Occipital lobe (tissue), 2 donors: Measurements from ENCODE around the gene SEC61A1. TPM values are rescaled to one million over a fixed set of nuclear protein-coding genes. Genes with fewer than 3 reads are reported as not detected.

Source experiments
- DNase-seq: peaks from one replicate; lab custom pipeline; 2025; lab: John Stamatoyannopoulos, UW
- total RNA-seq: library from RNA; depleted of rRNA; stranded (reverse); fragments of >200 nt; gene quantifications from one replicate; pipeline ENCODE4 v1.2.3, GENCODE V29; 2014

SEC61A1 gene
- total RNA-seq, 1 donor from 2014 or later, result 77.2 TPM

DNA sequence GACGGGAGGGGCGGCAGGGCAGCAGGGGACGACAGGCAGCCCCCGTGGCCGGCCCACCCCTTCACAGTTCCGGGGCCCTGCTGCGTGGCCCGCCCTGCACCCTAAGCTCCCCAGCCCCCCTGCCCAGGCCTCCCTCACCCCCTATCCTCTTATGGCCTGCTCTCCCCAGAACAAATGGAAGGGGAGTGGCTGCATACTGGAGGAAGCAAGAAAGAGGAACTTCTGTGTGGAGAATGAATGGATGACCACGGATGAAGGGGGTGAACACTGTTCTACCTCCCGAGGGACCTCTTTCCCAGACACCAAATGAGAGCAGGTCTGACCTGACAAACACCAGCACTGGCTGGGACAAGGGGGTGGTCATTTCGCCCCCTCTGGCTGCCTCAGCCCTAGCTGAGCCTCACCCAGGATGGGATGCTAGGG lies 25.0 kb downstream of the SEC61A1 start:
- no peak for DNase-seq

DNA sequence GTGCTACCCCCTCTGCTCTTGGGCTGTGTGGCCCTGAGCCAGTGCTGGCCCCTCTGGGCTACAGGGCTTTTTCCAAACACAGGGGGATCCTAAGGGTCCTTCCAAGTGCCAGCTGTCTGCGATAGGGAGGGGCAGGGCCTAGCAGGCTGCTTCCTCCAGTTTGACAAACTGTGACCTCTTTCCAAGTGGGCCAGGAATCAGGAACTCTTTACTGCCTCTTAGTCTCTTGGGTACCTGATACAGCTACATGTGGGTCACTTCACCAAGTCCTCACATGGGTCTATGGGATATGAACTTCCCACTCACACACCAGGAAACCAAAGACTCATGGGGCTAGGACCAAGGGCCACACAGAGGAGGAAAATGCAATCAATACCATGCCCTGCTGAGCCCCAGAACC lies 25.4 kb downstream of the SEC61A1 start:
- no peak for DNase-seq

DNA sequence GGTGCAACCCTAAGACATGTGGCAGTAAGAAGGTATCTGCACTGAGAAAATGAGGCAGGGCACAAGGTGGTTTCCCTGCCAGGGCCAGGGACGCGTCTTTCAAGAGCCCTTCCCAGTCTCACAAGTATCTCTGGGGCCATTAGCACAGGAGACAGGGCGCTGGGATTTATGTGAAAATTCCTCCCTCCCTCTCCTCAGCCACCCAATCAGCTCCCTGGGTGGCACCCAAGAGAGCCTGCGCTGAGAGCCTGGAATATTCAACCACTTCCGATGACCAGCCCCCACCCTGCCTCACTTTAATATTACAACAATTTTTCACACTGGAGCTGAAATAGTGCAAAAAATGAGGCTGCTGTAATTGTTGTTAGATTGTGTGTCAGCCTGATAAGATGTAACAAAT lies 26.1 kb downstream of the SEC61A1 start:
- no peak for DNase-seq

DNA sequence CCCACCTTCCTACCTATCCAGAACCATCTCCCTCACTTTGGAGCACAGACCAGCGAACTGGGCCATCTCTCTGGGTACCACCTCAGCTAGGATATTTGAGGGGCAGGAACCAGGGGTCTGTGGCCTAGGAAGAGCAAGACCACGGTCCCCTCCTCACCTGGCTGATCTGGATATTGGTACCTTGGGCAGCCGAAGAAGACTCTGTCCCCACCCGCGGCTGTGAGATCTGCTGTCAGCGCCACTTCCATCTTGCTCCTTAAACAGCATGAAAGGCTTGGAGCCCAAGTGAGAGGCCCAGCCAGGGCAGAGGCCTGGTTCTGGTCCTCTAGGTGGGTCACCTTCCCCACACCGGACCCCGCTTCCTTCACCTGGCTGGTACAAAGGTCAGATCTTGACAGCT lies 26.6 kb downstream of the SEC61A1 start:
- DNase-seq, result no peak

DNA sequence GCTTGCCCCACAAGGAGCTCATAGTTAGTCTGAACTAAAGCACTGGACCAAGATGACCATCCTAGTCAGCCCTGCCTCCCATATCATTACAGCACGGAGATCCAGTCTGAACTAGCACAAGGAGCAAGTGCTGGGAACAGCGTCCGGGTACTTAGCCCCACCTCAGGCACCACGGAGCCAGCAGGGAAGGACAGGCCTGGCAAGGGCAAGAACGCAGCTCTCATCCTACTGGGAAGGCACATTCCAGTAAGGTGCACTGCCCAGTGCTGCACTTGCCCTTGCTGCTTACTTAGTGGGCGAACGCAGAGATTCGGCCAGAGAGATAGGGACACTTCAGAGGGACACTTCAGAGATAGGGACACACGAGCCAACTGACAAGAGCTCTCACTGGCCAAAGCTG lies 27.6 kb downstream of the SEC61A1 start:
- no peak for DNase-seq

DNA sequence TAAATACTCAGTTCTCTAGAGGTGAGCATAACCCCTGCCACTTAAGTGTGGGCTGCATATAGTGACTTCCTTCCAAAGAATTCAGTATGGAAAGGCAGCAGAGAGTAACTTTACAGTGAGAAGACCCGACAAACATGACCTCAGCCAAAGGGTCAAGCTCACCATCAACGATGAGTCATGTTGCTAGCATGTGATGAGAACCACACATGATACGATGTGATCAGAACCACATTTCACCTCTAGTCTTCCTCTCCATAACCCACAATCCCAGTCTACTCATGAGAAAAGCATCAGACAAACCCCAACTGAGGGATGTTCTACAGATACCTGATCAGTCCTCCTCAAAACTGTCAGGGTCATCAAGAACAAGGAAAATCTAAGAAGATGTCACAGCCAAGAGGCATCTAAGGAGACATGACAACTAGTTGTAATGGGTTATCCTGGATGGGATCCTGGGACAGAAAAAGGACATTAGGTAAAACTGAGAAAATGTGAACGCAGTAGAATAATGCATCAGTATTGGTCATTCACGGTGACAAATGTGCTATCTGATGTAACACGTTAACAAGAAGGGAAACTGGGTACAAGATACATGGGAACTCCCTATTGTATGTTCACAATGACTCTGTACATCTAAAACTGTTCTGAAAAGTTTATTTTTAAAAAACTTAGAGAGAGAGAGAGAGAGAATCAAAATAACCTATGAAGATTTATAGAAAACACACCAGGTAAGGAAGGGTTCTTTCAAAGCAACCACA lies 28.3 kb downstream of the SEC61A1 start:
- no peak for DNase-seq

DNA sequence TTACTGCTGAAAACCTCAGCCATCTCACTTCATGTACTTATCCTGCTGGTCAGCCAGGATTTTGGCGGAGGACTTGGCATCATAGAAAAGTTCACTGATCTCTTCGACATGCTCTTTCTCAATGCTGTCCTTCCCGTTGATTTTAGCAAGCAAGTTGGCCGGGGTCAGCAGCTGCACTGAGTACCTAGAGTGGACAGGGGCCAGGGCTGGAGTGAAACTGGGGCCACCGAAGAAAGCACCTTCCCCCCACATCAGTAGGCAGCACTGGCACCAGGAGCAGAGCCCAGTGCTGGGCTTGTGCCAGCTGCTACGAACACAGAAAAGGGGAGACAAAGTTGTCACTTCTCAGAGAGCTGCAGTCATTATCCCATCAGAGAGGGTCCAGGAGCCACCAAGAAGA lies 29.0 kb downstream of the SEC61A1 start:
- DNase-seq, result no peak

DNA sequence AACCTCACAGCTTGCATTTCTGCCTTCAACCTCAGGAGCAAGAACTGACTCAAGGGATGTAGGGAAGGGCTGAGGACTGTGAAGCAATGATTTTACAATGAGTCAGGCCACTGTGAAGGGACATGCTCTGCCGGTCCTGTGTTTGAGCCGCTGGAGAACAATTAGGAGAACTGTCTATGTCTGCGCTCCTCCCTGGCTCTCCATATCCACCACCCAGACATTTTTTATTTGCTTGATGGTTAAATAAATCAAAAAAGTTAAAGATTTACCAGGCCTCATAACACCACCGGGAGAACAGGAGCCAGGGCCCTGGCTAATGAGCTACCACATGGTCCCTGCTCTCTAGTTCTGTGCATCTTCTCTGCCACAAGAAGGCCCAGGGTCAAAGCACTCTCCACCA lies 29.6 kb downstream of the SEC61A1 start:
- DNase-seq, result no peak

DNA sequence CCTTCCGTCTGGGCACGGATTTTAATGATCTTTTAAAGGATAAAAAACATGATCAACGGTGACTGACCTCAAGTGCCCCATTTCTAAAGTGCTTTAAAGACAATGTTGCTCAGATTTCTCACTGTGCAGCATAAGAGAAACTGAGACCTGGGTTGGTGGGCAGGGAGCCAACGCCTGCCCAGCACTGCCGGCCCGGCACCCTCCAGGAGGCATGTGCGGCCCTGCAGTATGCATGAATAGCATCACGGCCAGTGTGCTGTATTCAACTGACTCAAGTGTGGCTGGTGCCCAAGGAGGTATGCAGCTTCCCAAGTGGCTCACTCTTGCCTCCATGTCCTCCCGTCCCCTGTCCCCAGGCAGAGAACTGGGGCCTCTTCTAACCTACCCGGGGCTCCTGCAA lies 30.3 kb downstream of the SEC61A1 start:
- DNase-seq, result no peak

DNA sequence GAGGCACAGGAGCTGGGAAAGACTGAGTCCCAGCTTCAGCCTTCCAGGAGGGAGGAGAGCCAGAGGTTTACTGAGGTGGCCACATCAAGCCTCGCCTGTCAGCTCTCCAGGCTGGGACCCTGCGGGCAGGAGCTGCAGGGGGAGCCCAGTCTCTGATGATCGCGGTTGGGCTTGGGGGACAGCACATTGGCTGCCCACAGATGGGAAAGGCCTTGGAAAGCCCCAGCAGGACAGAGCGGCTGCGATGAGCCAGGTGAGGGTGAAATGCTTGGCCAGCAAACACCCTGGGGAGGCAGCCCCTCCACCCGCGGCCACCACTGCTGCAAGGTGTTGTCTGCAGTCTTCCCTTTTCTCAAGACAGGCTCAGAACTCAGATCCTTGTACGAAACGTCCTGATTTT lies 31.2 kb downstream of the SEC61A1 start:
- no peak for DNase-seq

DNA sequence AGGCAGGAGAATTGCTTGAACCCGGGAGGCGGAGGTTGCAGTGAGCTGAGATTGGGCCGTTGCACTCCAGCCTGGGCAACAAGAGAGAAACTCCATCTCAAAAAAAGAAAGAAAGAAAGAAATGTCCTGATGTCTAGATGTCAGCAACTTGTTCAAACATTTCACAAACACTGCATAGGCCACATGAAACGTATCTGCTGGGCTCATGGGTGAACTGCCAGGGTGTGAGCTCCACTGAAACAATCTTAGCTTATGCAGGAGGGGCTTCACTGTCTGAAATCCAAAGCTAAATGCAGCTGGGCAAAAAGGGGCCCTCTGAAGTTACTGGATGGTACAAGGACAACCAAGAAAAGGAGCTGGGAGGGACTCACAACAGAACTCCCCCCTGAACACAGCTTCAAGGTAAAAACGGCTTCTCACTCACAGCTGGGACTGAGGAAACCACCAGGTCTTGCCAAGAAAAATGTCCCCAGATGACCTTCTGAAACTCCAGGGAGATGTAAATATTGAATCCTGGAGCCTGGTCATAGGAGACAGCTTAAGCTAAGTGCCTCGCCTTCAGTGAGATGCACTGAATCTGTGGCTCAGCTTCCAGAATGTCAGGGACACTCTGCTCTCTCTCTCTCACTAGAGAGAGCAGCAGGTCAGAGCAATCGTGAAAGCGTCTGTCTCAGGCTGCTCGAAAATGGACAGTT lies 31.9 kb downstream of the SEC61A1 start:
- no peak for DNase-seq

DNA sequence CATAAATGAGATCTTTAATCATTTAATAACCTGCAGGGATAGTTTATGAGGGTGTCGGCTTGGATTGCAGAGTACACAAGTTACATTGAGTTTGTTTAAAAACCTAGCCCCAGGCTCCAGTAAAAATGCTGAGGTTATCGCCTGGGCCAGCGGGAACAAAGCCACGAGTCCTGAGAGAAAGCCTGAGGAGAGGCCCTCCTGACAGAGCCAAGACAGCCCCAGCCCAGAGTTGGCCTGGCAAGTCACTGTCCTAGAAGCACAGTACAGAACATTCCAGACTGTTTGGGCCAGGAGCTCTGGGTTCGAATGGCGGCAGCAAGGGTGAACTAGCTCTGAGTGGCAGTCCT lies 32.4 kb downstream of the SEC61A1 start:
- DNase-seq, result no peak

DNA sequence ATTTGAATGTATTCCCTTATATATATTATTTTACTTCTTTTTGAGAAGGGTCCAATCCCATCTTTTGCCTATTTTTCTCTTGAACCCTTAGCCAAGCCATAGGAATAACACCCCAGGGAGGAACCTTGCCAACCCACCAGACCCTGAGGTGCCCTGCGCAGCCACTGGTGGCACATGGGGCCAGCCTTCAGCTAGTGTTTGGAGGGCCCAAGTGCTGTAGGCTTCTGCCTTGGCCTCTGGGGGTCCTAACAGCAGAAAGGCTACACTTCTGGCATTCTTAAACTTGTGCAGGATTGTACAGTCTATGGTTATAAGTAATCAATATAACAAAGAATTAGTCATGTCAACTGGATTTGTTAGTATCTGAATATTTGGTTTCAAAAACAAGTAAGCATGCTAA lies 36.9 kb downstream of the SEC61A1 start:
- DNase-seq, result no peak

DNA sequence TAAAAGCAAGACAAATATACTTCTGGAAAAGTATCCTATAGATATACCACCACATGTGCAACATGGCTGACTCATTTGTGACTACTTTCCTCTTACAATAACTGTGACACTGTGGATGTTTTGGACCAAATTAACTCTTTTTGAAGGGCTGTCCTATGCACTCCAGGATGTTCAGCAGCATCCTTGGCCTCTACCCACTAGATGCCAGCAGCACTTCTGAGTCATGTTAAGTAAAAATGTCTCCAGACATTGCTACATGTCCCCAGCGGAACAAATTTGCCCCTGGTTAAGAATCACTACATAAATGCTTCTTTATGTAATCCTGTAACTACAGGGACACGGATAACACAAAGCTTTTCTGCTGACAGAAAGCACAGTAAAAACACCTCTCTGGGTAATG lies 39.3 kb downstream of the SEC61A1 start:
- DNase-seq, result no peak

DNA sequence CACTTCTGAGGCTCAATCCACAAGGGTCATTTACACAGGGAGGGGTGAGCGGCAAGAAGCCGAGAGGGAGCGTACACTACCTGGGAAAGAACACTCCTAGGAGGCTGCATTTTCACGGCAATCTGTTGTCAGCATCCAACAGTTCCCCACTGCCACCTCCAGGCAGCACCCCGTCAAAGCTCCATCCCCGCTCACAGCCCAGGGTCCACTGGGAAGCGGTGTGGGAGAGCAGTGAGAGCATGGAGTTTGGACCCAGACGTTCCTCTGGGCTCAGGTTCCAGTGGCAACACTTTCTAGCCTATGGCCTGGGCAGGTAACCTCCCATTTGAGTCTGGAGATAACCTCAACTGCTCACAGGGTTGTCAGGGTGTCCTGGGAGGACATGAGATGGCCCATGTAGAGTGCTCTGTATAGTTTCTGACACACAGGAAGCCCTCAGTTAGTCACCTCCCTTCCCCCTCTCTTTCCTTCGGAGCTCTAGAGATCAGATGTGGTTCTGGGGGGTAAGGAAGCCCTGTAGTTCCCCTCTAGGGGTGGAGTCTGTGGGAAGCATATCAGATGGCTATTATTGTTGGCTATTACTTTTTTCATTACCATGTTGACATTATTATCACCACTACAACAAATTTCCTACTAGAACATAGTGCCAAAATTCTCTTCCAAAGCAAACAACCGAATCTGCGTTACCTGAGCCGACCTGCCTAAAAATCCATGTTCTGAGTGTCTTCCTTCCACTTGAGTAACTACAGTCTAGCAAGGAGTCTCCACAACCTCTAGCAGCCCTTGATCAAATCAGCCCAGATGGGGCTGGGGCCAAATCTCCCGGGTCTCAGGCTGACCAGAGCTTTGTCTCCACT lies 42.3 kb downstream of the SEC61A1 start:
- DNase-seq, result no peak

DNA sequence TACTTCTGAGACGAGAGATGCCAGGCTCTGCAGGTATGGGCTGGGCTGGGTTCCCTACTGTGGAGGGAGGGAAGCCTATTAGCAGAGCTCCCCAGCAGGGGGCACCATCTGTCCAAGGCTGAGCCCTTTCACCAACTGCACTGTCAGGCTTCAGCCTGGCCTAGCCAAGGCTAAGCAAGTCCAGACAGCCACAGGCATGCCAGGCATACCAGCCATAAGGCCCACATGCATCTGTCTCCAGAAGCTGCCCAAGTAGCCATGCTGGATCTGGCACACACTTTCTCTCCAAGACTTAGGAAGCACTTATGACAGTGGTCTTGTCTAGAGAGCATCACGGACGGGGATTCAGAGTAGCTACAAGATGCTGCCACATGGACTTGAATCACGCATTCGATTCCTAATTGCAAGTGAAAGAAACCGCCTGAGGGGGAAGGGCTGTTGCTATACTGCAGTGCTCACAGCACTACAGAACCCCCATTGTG lies 43.0 kb downstream of the SEC61A1 start:
- peak; percentile 42 for DNase-seq

DNA sequence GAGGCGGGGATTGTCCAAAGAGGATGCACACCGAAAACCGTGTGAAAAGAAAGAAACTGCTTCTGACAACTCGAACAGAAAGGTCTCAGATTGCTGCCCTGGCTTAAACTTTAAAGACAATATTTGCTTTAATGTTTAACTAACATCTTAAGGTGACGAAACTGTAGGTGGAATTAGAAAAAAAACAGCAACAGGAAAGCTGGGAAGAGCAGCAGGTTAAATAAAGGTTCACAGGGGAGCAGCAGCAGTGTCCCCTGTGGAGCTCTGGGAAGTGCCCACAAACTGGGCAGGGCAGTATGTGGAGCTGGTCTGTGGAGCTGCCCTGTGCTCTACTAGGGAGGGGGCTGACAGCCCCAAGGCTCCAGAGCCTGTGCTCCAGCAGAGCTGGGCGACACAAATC lies 46.0 kb downstream of the SEC61A1 start:
- DNase-seq, result no peak

DNA sequence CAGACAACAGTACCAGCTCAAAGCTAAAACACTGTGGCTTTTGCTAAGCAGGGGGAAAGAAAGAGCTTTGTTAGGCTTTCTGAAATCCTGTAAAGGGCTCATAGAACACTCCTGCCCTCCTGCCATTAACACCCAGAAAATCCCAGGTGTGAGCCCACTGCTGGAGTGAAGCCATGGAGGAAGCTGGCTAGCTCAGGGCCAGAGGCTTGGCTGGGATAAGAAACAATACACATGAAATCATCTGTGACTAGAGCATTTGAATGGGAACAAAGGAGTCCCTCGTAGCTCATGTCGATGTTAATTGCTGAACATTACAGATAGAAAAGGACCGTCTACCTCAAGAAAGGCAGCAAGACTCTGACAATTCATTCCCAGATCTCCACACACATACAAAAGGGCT lies 47.9 kb downstream of the SEC61A1 start:
- no peak for DNase-seq

DNA sequence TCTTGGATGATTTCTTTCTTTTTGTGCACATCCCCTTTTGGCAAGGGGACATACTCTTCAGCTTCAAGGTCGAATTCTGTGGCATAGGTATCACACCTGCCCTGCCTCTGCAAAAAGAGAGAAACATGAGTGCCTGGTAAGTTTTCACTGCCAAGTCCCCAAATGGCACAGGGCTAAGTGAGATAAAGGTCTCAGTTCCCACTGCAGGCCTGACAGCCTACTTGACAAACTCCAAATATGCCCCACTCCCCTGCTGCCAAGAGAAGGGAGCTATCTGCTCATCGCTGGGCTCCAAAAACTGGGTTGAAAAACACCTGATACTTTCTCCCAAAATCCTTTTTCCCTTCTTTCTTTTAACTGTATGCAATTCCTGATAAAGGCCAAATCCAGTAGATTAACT lies 48.4 kb downstream of the SEC61A1 start:
- DNase-seq, result no peak

DNA sequence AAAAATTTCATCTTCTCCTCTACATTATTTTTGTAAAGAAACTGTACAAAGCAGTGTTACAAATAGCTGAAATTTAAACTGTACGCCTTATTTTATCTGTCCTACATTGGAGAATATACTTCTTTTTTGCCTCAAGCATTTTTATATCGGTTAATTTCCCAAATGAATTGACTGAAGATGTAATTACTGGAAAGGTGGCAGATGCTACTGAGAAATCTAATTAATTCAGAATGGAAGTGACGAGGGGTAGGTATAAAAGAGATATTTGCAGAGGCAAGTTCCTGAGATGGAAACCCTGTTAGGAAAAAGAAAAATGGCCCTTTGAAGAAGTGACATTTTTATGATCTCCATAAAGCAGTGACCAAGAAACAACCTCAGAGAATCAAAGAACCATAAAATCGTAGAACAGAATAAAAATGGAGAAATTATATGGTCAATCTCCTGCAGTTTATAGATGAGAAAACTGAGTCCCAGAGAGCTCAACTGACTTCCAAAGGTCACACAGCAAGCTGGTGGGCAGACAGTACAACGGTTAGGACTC lies 51.0 kb downstream of the SEC61A1 start:
- DNase-seq, result no peak

DNA sequence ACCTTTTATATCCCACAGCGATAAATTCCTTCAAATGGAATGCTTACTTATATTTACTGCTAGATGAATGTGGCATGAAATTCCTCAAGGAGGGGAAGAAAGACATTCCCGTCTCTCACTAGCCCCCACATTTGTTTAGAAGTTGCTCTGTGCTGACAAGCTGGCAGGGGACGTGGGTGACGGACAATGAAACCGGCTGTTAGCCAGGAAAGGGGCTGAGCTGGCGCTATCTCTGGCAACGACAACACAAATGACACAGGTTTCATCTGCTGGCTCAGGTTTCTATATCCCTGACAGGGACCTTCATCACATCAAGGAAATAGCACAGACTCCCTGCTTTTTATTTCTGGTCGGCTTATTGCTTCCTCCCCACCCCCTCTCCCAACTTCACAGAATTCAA lies 55.6 kb downstream of the SEC61A1 start:
- no peak for DNase-seq

DNA sequence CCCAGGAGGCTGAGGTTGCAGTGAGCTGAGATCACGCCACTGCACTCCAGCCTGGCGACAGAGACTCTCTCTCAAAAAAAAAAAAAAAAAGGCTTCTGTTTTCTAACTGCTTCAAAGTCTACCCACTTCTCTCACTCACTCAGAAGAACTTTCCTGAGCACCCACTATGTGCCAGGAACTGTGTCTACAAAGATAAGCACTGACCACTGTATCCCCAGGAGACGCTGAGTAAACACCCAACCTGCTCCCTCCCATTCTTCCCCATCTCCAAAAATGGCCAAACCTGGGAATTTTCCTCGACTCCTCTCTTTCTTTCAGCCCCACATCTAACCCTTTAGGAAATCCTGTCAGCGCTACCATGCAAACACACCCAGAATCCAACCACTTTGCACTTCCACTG lies 58.9 kb downstream of the SEC61A1 start:
- no peak for DNase-seq
